Thyroid gland (tissue), 4 donors: Measurements from ENCODE around the gene TRUB1.

Experiments used
- POLR2A ChIP-seq, 2 donors: fragments of 450-650 bp; IDR thresholded peaks; one replicate each; pipeline ENCODE4 v1.6.1; 2017; ENCODE audit warnings: antibody characterized with exemption in 2 of 2, mild to moderate bottlenecking in 2 of 2, moderate library complexity in 1 of 2
- TF ChIP-seq, protein P1 (sequence below), 6 experiments: fragments of 200-600 bp in 3 of 6; fragments of 450-650 bp in 3 of 6; sonication (generic) in 3 of 6; IDR thresholded peaks; one replicate each; pipeline ENCODE4 v1.5.1; 2016 to 2019; ENCODE audit warnings: antibody characterized with exemption in 6 of 6, mild to moderate bottlenecking in 2 of 6, inconsistent platforms in 1 of 6, moderate library complexity in 1 of 6

DNA sequence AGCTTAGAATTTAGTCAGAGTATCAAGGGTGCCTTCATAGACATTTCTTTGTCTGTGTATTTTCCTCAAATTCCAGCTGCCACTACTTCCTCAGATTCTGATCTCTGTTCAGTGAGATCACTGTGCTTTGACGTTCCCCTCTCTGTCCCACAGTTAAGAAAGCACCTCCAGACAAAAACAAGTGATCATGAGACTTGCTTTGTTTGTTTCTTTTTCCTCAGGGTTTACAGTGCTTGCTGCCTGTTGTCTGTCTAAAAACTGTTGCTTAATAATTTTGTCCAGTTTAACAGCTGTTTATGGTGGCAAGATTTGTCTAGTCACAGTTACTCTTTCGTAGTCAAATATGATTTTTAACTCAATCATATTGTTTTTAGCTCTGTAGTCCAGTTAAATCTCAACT is 29.1 kb downstream of the TRUB1 start:
- TF ChIP-seq, protein P1, sequence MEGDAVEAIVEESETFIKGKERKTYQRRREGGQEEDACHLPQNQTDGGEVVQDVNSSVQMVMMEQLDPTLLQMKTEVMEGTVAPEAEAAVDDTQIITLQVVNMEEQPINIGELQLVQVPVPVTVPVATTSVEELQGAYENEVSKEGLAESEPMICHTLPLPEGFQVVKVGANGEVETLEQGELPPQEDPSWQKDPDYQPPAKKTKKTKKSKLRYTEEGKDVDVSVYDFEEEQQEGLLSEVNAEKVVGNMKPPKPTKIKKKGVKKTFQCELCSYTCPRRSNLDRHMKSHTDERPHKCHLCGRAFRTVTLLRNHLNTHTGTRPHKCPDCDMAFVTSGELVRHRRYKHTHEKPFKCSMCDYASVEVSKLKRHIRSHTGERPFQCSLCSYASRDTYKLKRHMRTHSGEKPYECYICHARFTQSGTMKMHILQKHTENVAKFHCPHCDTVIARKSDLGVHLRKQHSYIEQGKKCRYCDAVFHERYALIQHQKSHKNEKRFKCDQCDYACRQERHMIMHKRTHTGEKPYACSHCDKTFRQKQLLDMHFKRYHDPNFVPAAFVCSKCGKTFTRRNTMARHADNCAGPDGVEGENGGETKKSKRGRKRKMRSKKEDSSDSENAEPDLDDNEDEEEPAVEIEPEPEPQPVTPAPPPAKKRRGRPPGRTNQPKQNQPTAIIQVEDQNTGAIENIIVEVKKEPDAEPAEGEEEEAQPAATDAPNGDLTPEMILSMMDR (IDR thresholded peaks at IDR 0.05) = no peak
- TF ChIP-seq POLR2A (IDR thresholded peaks at IDR 0.05) = no peak
